Testis (tissue), 3 donors: ENCODE measurements around the gene FBXL7. TPM values are rescaled to one million over a fixed set of nuclear protein-coding genes. Genes with fewer than 3 reads are reported as not detected.

ENCODE experiments used
- DNase-seq: peaks from one replicate; pipeline ENCODE4 v3.0.0-alpha.2; 2019
- H3K27ac ChIP-seq, 2 donors: fragments of 200-600 bp; sonication (generic); one replicate each; pipeline ENCODE4 v1.5.1; 2019
- H3K27me3 ChIP-seq: fragments of 200-600 bp; sonication (generic); one replicate; pipeline ENCODE4 v1.5.1; 2019
- H3K36me3 ChIP-seq: fragments of 200-600 bp; sonication (generic); one replicate; pipeline ENCODE4 v1.5.1; 2017; ENCODE audit warnings: low read depth; ENCODE audit errors: missing control alignments
- H3K4me1 ChIP-seq: fragments of 200-600 bp; sonication (generic); one replicate; pipeline ENCODE4 v1.5.1; 2019
- H3K4me3 ChIP-seq, 2 donors: fragments of 200-600 bp; sonication (generic); one replicate each; pipeline ENCODE4 v1.5.1; 2017 to 2019
- H3K9me3 ChIP-seq: fragments of 200-600 bp; sonication (generic); one replicate; pipeline ENCODE4 v1.5.1; 2017
- POLR2A ChIP-seq: fragments of 450-650 bp; IDR thresholded peaks from one replicate; pipeline ENCODE4 v1.6.1; 2017; ENCODE audit warnings: antibody characterized with exemption, mild to moderate bottlenecking, moderate library complexity
- WGBS, 2 donors: methylation state at CpG; one replicate each; pipeline ENCODE4 v1.1.5; 2018; 5-methylcytosine and 5-hydroxymethylcytosine counted together
- intact Hi-C: fragments of 100-400 bp; cut with DNase I; formaldehyde crosslinking; loops from one replicate; pipeline ENCODE4 v1.15.1; 2023; ENCODE audit warnings: low total_unique reads
- polyA plus RNA-seq: library from polyadenylated mRNA; stranded (reverse); fragments of 350-450 nt; fragmentation: Illumina TruSeq; extraction: RNeasy Lipid Tissue Mini Kit (QIAGEN cat#74804); gene quantifications from one replicate; pipeline ENCODE4 v1.2.3, GENCODE V29; 2014; ENCODE audit warnings: low read depth, low replicate concordance; ENCODE audit not compliant: insufficient read depth
- total RNA-seq, 2 donors: library from RNA; depleted of rRNA; stranded (reverse); fragments of >200 nt; gene quantifications; one replicate each; pipeline ENCODE4 v1.2.3, GENCODE V29; 2016
- TF ChIP-seq, protein P1 (sequence below), 3 experiments: fragments of 450-650 bp in 2 of 3; fragments of 200-600 bp in 1 of 3; sonication (generic) in 1 of 3; IDR thresholded peaks; one replicate each; pipeline ENCODE4 v1.5.1; 2016 to 2019; ENCODE audit warnings: antibody characterized with exemption in 3 of 3, mild to moderate bottlenecking in 2 of 3, moderate library complexity in 1 of 3

FBXL7 gene
- total and polyA plus RNA-seq, 3 donors from 2014 or later: 9.8 to 17.3 (median 15.2) TPM

GRCh38 chr5:15956622-15957021, 456.6 kb downstream of the FBXL7 start:
- Histone ChIP-seq H3K36me3 (no peaks in the 10 kb centered on the region), H3K4me1 (no peaks in the 10 kb centered on the region), H3K27ac (no peak overlapping the region), H3K9me3 (no peaks in the 10 kb centered on the region), H3K4me3 (no peak overlapping the region), H3K27me3 (no peaks in the 10 kb centered on the region)
- intact Hi-C loops: no loop called here
- no peak for DNase-seq
- WGBS, 2 donors: 93 to 94% methylated on average over 6 of the region's 6 CpGs
- TF ChIP-seq POLR2A: no peak
- TF ChIP-seq, protein P1, sequence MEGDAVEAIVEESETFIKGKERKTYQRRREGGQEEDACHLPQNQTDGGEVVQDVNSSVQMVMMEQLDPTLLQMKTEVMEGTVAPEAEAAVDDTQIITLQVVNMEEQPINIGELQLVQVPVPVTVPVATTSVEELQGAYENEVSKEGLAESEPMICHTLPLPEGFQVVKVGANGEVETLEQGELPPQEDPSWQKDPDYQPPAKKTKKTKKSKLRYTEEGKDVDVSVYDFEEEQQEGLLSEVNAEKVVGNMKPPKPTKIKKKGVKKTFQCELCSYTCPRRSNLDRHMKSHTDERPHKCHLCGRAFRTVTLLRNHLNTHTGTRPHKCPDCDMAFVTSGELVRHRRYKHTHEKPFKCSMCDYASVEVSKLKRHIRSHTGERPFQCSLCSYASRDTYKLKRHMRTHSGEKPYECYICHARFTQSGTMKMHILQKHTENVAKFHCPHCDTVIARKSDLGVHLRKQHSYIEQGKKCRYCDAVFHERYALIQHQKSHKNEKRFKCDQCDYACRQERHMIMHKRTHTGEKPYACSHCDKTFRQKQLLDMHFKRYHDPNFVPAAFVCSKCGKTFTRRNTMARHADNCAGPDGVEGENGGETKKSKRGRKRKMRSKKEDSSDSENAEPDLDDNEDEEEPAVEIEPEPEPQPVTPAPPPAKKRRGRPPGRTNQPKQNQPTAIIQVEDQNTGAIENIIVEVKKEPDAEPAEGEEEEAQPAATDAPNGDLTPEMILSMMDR (IDR thresholded peaks at IDR 0.05): no peak

- 75 to 80% methylated on average over 5 of the region's 5 CpGs for WGBS, 2 donors
- intact Hi-C loops: no loop called here
- no peak for DNase-seq
- no peaks in the 10 kb centered on the region for H3K9me3 ChIP-seq
- TF ChIP-seq, protein P1 (IDR thresholded peaks at IDR 0.05): no peak
- no peak for TF ChIP-seq POLR2A
- no peak overlapping the region for H3K27ac ChIP-seq
- H3K36me3 ChIP-seq: no peaks in the 10 kb centered on the region
- H3K4me3 ChIP-seq: no peak overlapping the region
- no peaks in the 10 kb centered on the region for H3K27me3 ChIP-seq
- H3K4me1 ChIP-seq: no peaks in the 10 kb centered on the region
Observed at GRCh38 chr5:15957124-15957523, 457.1 kb downstream of the FBXL7 start.

DNA sequence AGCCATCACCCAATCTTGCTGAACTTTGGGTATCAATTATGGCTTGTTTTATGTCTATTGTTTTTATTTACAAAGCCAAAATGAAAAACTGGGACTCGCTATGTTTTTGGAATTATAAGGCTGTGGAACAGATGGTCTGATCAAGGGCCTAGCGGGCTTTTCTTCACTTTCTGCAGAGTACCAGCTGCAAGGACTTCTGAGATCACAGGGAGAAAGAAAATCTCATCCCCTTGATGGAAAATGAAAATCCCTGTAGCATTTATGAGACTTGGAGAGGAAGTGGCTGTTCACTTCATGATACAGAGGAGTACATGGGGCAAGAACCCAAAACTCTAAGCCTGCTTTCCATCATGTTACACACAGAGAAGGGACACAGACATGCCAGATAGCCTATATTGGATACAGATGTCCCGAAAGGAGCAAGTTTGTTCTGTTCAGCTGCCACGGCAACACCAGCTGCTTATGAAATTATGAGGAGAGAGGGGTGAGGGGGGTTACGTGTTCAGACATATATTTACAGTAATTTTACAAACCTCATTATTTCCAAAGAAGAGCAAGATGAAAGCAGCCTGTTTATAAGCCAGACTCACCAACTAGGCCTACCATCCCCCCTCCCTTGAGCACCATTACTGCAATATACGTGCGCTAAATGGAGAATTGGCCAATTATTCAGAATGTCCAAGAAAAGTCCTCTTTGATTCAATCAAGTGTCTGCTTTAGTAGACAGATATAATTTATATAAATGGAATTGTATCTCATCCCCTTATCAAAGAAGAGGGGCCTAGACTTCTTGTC, 459.6 kb downstream of the FBXL7 start:
- 68 to 70% methylated on average over 7 of the region's 7 CpGs for WGBS, 2 donors
- no peak for DNase-seq
- intact Hi-C loops: no loop called here
- Histone ChIP-seq H3K9me3 (no peaks in the 10 kb centered on the region), H3K27ac (no peak overlapping the region), H3K4me1 (no peaks in the 10 kb centered on the region), H3K4me3 (no peak overlapping the region), H3K36me3 (no peaks in the 10 kb centered on the region), H3K27me3 (no peaks in the 10 kb centered on the region)
- TF ChIP-seq POLR2A: no peak
- TF ChIP-seq, protein P1 (IDR thresholded peaks at IDR 0.05): no peak

DNA sequence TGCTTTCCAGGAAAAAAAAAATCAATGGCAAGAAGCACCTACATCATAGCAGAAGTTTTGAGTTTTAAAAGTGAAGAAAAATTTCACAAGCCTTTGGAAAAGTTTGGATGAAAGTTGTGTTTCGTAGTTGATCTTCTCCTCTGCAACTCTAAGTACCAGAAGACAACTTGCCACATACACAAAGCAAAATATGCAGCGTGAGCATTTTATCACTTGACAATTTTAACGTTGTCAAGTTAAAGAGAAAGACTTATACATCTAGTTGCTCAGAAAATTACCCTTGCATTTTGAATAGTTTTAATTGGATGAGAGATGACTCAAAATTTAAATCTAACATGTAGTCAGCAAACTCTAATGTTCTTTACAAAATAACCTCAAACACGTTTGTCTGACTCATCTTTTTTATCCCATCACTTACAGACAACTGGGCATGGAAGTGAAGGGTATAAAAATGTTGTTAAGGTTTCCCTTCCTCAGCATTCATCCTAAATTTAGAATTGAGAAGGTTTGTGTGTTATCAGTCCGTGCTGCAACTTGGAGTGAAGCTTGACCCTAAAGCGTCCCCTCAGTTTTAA, 466.2 kb downstream of the FBXL7 start:
- Histone ChIP-seq H3K27ac (no peak overlapping the region), H3K9me3 (no peaks in the 10 kb centered on the region), H3K4me1 (no peaks in the 10 kb centered on the region), H3K36me3 (no peaks in the 10 kb centered on the region), H3K27me3 (no peaks in the 10 kb centered on the region), H3K4me3 (no peak overlapping the region)
- no peak for DNase-seq
- TF ChIP-seq, protein P1 (IDR thresholded peaks at IDR 0.05): no peak
- TF ChIP-seq POLR2A: no peak
- intact Hi-C loops: no loop called here
- WGBS, 2 donors: 63 to 78% methylated on average over 6 of the region's 6 CpGs
